Measurements from ENCODE around the gene COX6B1. TPM values are rescaled to one million over a fixed set of nuclear protein-coding genes. Genes with fewer than 3 reads are reported as not detected.
"Not testable (repeated sequence)": the region's sequence is repeated elsewhere in the genome, so short reads cannot be mapped to it uniquely, and the experiment has no call there.

The COX6B1 gene
- total RNA-seq: 399 TPM

GRCh38 chr19:35648017-35648961 is at the start of gene COX6B1:
COX6B1 (plus strand) TSS chr19:35648323; CDS start chr19:35651244, 2,921 bp downstream.
- DNase-seq (ENCODE audit: low read depth in 2 of 3, low spot score in 2 of 3): peak; percentile 74 to 98 (median 95)

GRCh38 chr19:35601971-35602370 is 46.2 kb upstream of the COX6B1 start:
- DNase-seq (ENCODE audit: low read depth in 2 of 3, low spot score in 2 of 3): no peak

GRCh38 chr19:35604436-35604835 is 43.7 kb upstream of the COX6B1 start:
- DNase-seq (ENCODE audit: low read depth in 2 of 3, low spot score in 2 of 3): not testable (repeated sequence)

GRCh38 chr19:35607170-35607569 is 41.0 kb upstream of the COX6B1 start:
- DNase-seq (ENCODE audit: low read depth in 2 of 3, low spot score in 2 of 3): not testable (repeated sequence)

- no peak for DNase-seq (ENCODE audit: low read depth in 2 of 3, low spot score in 2 of 3)
These were observed 40.5 kb upstream of the COX6B1 start for GRCh38 chr19:35607661-35608060.

- no peak for DNase-seq (ENCODE audit: low read depth in 2 of 3, low spot score in 2 of 3)
These were observed 39.9 kb upstream of the COX6B1 start for GRCh38 chr19:35608251-35608650.

GRCh38 chr19:35609851-35610353 is 38.2 kb upstream of the COX6B1 start:
- DNase-seq (ENCODE audit: low read depth in 2 of 3, low spot score in 2 of 3): peak in 2 of 3 donors; percentile 27 to 54

- DNase-seq (ENCODE audit: low read depth in 2 of 3, low spot score in 2 of 3): no peak
These were observed 35.9 kb upstream of the COX6B1 start for GRCh38 chr19:35612224-35612558.

GRCh38 chr19:35612559-35613321 is 35.4 kb upstream of the COX6B1 start, which contains the start of gene HAUS5:
HAUS5 (plus strand) TSS chr19:35612735; CDS start chr19:35612795, 60 bp downstream.
- peak; percentile 92 to 100 (median 95) for DNase-seq (ENCODE audit: low read depth in 2 of 3, low spot score in 2 of 3)

GRCh38 chr19:35613574-35613973 is 34.5 kb upstream of the COX6B1 start:
- no peak for DNase-seq (ENCODE audit: low read depth in 2 of 3, low spot score in 2 of 3)

- no peak for DNase-seq (ENCODE audit: low read depth in 2 of 3, low spot score in 2 of 3)
These were observed 33.1 kb upstream of the COX6B1 start for GRCh38 chr19:35615036-35615435.

GRCh38 chr19:35618857-35619256 is 29.3 kb upstream of the COX6B1 start:
- DNase-seq (ENCODE audit: low read depth in 2 of 3, low spot score in 2 of 3): no peak

- no peak for DNase-seq (ENCODE audit: low read depth in 2 of 3, low spot score in 2 of 3)
These were observed 28.7 kb upstream of the COX6B1 start for GRCh38 chr19:35619290-35619923.

GRCh38 chr19:35620001-35620400 is 28.1 kb upstream of the COX6B1 start:
- DNase-seq (ENCODE audit: low read depth in 2 of 3, low spot score in 2 of 3): no peak

- DNase-seq (ENCODE audit: low read depth in 2 of 3, low spot score in 2 of 3): no peak
These were observed 26.4 kb upstream of the COX6B1 start for GRCh38 chr19:35621708-35622107.

GRCh38 chr19:35622750-35623149 is 25.4 kb upstream of the COX6B1 start:
- DNase-seq (ENCODE audit: low read depth in 2 of 3, low spot score in 2 of 3): no peak

GRCh38 chr19:35623327-35624010 is 24.7 kb upstream of the COX6B1 start:
- DNase-seq (ENCODE audit: low read depth in 2 of 3, low spot score in 2 of 3): no peak

- DNase-seq (ENCODE audit: low read depth in 2 of 3, low spot score in 2 of 3): no peak
These were observed 19.9 kb upstream of the COX6B1 start for GRCh38 chr19:35628264-35628564.

GRCh38 chr19:35628565-35629331 is 19.4 kb upstream of the COX6B1 start, which contains the start of gene RBM42:
RBM42 (plus strand) TSS chr19:35629036; CDS start chr19:35629154, 118 bp downstream.
- peak; percentile 95 to 100 (median 99) for DNase-seq (ENCODE audit: low read depth in 2 of 3, low spot score in 2 of 3)

GRCh38 chr19:35629332-35629633 is 18.8 kb upstream of the COX6B1 start:
- DNase-seq (ENCODE audit: low read depth in 2 of 3, low spot score in 2 of 3): no peak
